SK-N-SH (cell line): ENCODE results near the gene MAOB. TPM values are rescaled to one million over a fixed set of nuclear protein-coding genes. Genes with fewer than 3 reads are reported as not detected.

Experiments used
- CTCF ChIA-PET: fragments of 300-600, 350-600 bp; formaldehyde crosslinking; extraction: SDS; loops from one replicate; lab custom pipeline; 2021; lab: Yijun Ruan, JAX
- POLR2A ChIA-PET: fragments of 350-600 bp; sonication (Branson Sonifier 250); formaldehyde crosslinking; extraction: SDS; loops from one replicate; lab custom pipeline; 2020; ENCODE audit warnings: antibody characterized with exemption, inconsistent platforms; lab: Yijun Ruan, JAX
- DNase-seq: peaks from one replicate; pipeline ENCODE4 v3.0.0; 2012
- H2AFZ ChIP-seq: fragments of 200-600 bp; sonication (generic); 2 replicates; pipeline ENCODE4 v1.8.1; 2016; ENCODE audit warnings: antibody characterized with exemption, mild to moderate bottlenecking, low read depth
- H3F3A ChIP-seq: fragments of 200-600 bp; sonication (generic); replicated peaks from 2 replicates; pipeline ENCODE3; 2016; ENCODE audit warnings: antibody characterized with exemption, mild to moderate bottlenecking; ENCODE audit not compliant: insufficient read depth
- H3K27ac ChIP-seq, 2 experiments: fragments of 200-500 bp in 1 of 2; fragments of 200-600 bp in 1 of 2; sonication (Bioruptor generic) in 1 of 2; sonication (generic), shearing (Covaris generic) in 1 of 2; 2 replicates each; pipeline versions ENCODE4 v1.5.1 to v1.6.1; 2014 to 2016; ENCODE audit warnings: low read depth in 2 of 2, inconsistent platforms in 1 of 2, low read length in 1 of 2, mild to moderate bottlenecking in 1 of 2, mixed read lengths in 1 of 2
- H3K27me3 ChIP-seq: fragments of 200-600 bp; sonication (generic), shearing (Covaris generic); 2 replicates; pipeline ENCODE4 v1.6.1; 2016; ENCODE audit warnings: mixed run types; ENCODE audit not compliant: insufficient read depth
- H3K36me3 ChIP-seq, 2 experiments: fragments of 200-500 bp in 1 of 2; fragments of 200-600 bp in 1 of 2; sonication (Bioruptor generic) in 1 of 2; sonication (generic) in 1 of 2; replicated peaks in 1 of 2; 2 replicates each; pipeline versions ENCODE3 to v1.5.1; 2014 to 2016; ENCODE audit warnings: low read length in 1 of 2, mild to moderate bottlenecking in 1 of 2; ENCODE audit not compliant: insufficient read depth in 2 of 2, control insufficient read depth in 1 of 2
- H3K4me1 ChIP-seq, 2 experiments: fragments of 200-500 bp in 1 of 2; fragments of 200-600 bp in 1 of 2; sonication (Bioruptor generic) in 1 of 2; sonication (generic), shearing (Covaris generic) in 1 of 2; 2 replicates each; pipeline versions ENCODE4 v1.5.1 to v1.6.1; 2014 to 2016; ENCODE audit warnings: low read depth in 1 of 2, low read length in 1 of 2, mixed run types in 1 of 2; ENCODE audit not compliant: insufficient read depth in 2 of 2, control insufficient read depth in 1 of 2
- H3K4me2 ChIP-seq: fragments of 200-600 bp; sonication (generic), shearing (Covaris generic); 2 replicates; pipeline ENCODE4 v1.6.1; 2017; ENCODE audit warnings: mixed run types
- H3K4me3 ChIP-seq, 2 experiments: fragments of 200-500 bp in 1 of 2; fragments of 200-600 bp in 1 of 2; sonication (Bioruptor generic) in 1 of 2; sonication (generic), shearing (Covaris generic) in 1 of 2; 2 replicates each; pipeline versions ENCODE4 v1.5.1 to v1.8.1; 2014 to 2016; ENCODE audit warnings: low read depth in 2 of 2, inconsistent platforms in 1 of 2, low read length in 1 of 2, mild to moderate bottlenecking in 1 of 2, mixed read lengths in 1 of 2, moderate library complexity in 1 of 2
- H3K79me2 ChIP-seq: fragments of 200-600 bp; sonication (generic); 2 replicates; pipeline ENCODE4 v1.8.1; 2017; ENCODE audit warnings: mild to moderate bottlenecking; ENCODE audit not compliant: insufficient read depth
- H3K9ac ChIP-seq: fragments of 200-600 bp; sonication (generic); 2 replicates; pipeline ENCODE4 v1.6.1; 2017; ENCODE audit warnings: mixed run types
- H3K9me2 ChIP-seq: fragments of 200-600 bp; sonication (generic); 2 replicates; pipeline ENCODE4 v1.6.1; 2017; ENCODE audit warnings: mixed run types
- H3K9me3 ChIP-seq: fragments of 200-600 bp; sonication (generic); 2 replicates; pipeline ENCODE4 v1.6.1; 2017; ENCODE audit warnings: mixed run types, mild to moderate bottlenecking, moderate library complexity
- H4K20me1 ChIP-seq: fragments of 200-600 bp; sonication (generic); 2 replicates; pipeline ENCODE4 v1.6.1; 2017; ENCODE audit warnings: mild to moderate bottlenecking, mixed run types; ENCODE audit not compliant: insufficient read depth
- CHD2 ChIP-seq: fragments of 150-350 bp; IDR thresholded peaks from 2 replicates; pipeline ENCODE4 v1.6.1; 2018; ENCODE audit warnings: low read length; ENCODE audit not compliant: partially characterized antibody
- EP300 ChIP-seq, 2 experiments: IDR thresholded peaks; 2 replicates each; pipeline versions ENCODE4 v1.4.0 to v1.6.1; 2012; ENCODE audit warnings: borderline replicate concordance in 1 of 2, low read depth in 1 of 2, low read length in 1 of 2
- FOXM1 ChIP-seq: IDR thresholded peaks from 2 replicates; pipeline ENCODE4 v1.4.0; 2012; ENCODE audit warnings: low read depth, mild to moderate bottlenecking
- GATA2 ChIP-seq: sonication (generic); formaldehyde crosslinking; IDR thresholded peaks from 2 replicates; pipeline ENCODE4 v1.5.0; 2020; ENCODE audit warnings: mild to moderate bottlenecking, missing genetic modification reagents
- MAX ChIP-seq: IDR thresholded peaks from 2 replicates; pipeline ENCODE4 v1.4.0; 2012; ENCODE audit warnings: low read depth
- MEF2A ChIP-seq: IDR thresholded peaks from 2 replicates; pipeline ENCODE4 v1.4.0; 2012; ENCODE audit warnings: low read depth, borderline replicate concordance
- RAD21 ChIP-seq: IDR thresholded peaks from 2 replicates; pipeline ENCODE4 v1.6.1; 2012; ENCODE audit warnings: mild to moderate bottlenecking, low read length
- RCOR1 ChIP-seq: fragments of 150-350 bp; IDR thresholded peaks from 2 replicates; pipeline ENCODE4 v1.6.1; 2017; ENCODE audit warnings: antibody characterized with exemption, low read length
- RXRA ChIP-seq: IDR thresholded peaks from 2 replicates; pipeline ENCODE4 v1.4.0; 2012; ENCODE audit warnings: low read depth, mild to moderate bottlenecking, borderline replicate concordance
- TEAD4 ChIP-seq: IDR thresholded peaks from 2 replicates; pipeline ENCODE4 v1.4.0; 2012; ENCODE audit warnings: mild to moderate bottlenecking, borderline replicate concordance; ENCODE audit not compliant: insufficient read depth
- USF1 ChIP-seq: IDR thresholded peaks from 2 replicates; pipeline ENCODE4 v1.4.0; 2012; ENCODE audit warnings: low read depth, borderline replicate concordance
- polyA plus RNA-seq, 3 experiments: library from polyadenylated mRNA; depleted of rRNA; stranded (reverse); fragments of >200 nt; gene quantifications; 2 replicates each; pipeline ENCODE4 v1.2.3, GENCODE V29; 2012
- TF ChIP-seq, protein P1 (sequence below): fragments of 150-350 bp; IDR thresholded peaks from 2 replicates; pipeline ENCODE4 v1.6.1; 2017; ENCODE audit warnings: antibody characterized with exemption, low read length, low read depth, borderline replicate concordance
- TF ChIP-seq, protein P2 (sequence below): IDR thresholded peaks from 2 replicates; pipeline ENCODE4 v1.6.1; 2012; ENCODE audit warnings: mild to moderate bottlenecking, low read depth, low read length, moderate library complexity

The MAOB gene
- polyA plus RNA-seq, 1 of the 3 experiments (the other 2 are of a cell fraction), result 0.92 TPM

DNA sequence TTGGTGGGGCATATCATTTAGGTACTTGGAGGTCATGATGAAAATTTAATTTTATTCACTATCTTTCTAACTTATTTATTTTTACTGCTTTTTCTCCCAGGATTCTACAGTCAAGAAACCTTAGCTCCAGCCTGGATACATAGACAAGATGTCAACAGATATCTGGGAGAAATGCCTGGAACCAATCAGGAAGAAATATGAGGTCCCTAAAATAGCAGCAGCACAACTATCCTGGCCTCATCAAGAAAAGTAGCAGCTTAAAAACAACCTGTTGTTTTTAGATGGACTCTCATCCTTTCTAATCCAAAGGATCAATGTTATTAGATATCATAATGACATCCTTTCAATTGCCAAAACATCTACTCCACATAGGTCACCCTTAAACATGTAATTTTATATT lies 54.5 kb downstream of the MAOB start:
- Histone ChIP-seq H3K36me3 (no peaks in the 10 kb centered on the region), H3K9ac (no peak overlapping the region), H3K27me3 (0 out of 2 replicates have a peak, but pooled peaks cover 3% of the 10 kb centered on the region), H2AFZ (no peak overlapping the region), H3F3A (no peaks in the 10 kb centered on the region), H3K4me2 (no peak overlapping the region), H3K27ac (no peak overlapping the region), H3K9me2 (no peaks in the 10 kb centered on the region), H3K4me1 (no peaks in the 10 kb centered on the region), H4K20me1 (no peaks in the 10 kb centered on the region), H3K4me3 (no peak overlapping the region), H3K9me3 (no peaks in the 10 kb centered on the region), H3K79me2 (no peaks in the 10 kb centered on the region)
- ChIA-PET POLR2A (no interaction called here), CTCF (no interaction called here)
- TF ChIP-seq CHD2 (no peak), USF1 (no peak), RCOR1 (no peak), RAD21 (no peak), EP300 (IDR thresholded peaks at IDR 0.05; ENCODE audit: borderline replicate concordance in 1 of 2, low read depth in 1 of 2, low read length in 1 of 2) (no peak), MAX (no peak), FOXM1 (no peak), TEAD4 (no peak), RXRA (no peak), MEF2A (no peak), GATA2 (CRISPR knock-in tag) (no peak)
- TF ChIP-seq, protein P1, sequence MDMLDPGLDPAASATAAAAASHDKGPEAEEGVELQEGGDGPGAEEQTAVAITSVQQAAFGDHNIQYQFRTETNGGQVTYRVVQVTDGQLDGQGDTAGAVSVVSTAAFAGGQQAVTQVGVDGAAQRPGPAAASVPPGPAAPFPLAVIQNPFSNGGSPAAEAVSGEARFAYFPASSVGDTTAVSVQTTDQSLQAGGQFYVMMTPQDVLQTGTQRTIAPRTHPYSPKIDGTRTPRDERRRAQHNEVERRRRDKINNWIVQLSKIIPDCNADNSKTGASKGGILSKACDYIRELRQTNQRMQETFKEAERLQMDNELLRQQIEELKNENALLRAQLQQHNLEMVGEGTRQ, result no peak
- TF ChIP-seq, protein P2, sequence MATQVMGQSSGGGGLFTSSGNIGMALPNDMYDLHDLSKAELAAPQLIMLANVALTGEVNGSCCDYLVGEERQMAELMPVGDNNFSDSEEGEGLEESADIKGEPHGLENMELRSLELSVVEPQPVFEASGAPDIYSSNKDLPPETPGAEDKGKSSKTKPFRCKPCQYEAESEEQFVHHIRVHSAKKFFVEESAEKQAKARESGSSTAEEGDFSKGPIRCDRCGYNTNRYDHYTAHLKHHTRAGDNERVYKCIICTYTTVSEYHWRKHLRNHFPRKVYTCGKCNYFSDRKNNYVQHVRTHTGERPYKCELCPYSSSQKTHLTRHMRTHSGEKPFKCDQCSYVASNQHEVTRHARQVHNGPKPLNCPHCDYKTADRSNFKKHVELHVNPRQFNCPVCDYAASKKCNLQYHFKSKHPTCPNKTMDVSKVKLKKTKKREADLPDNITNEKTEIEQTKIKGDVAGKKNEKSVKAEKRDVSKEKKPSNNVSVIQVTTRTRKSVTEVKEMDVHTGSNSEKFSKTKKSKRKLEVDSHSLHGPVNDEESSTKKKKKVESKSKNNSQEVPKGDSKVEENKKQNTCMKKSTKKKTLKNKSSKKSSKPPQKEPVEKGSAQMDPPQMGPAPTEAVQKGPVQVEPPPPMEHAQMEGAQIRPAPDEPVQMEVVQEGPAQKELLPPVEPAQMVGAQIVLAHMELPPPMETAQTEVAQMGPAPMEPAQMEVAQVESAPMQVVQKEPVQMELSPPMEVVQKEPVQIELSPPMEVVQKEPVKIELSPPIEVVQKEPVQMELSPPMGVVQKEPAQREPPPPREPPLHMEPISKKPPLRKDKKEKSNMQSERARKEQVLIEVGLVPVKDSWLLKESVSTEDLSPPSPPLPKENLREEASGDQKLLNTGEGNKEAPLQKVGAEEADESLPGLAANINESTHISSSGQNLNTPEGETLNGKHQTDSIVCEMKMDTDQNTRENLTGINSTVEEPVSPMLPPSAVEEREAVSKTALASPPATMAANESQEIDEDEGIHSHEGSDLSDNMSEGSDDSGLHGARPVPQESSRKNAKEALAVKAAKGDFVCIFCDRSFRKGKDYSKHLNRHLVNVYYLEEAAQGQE, result no peak
- no peak for DNase-seq
